NCI-H187 treated with DMSO at 0.1 percent for 48 hours (cell line): ENCODE data around the gene TPRKB.
"Not testable (repeated sequence)": the region's sequence is repeated elsewhere in the genome, so short reads cannot be mapped to it uniquely, and the experiment has no call there.

Source experiments
- DNase-seq: peaks from one replicate; lab custom pipeline; 2025; lab: John Stamatoyannopoulos, UW

The TPRKB gene

GRCh38 chr2:73700131-73700611, 37.0 kb downstream of the TPRKB start:
- DNase-seq, result no peak

GRCh38 chr2:73699437-73699836, 37.7 kb downstream of the TPRKB start:
- no peak for DNase-seq

- no peak for DNase-seq
Measured at GRCh38 chr2:73698101-73698500, 39.0 kb downstream of the TPRKB start.

GRCh38 chr2:73697606-73698005, 39.5 kb downstream of the TPRKB start:
- no peak for DNase-seq

GRCh38 chr2:73696985-73697384, 40.2 kb downstream of the TPRKB start:
- not testable (repeated sequence) for DNase-seq

GRCh38 chr2:73696521-73696920, 40.6 kb downstream of the TPRKB start:
- DNase-seq, result not testable (repeated sequence)

- not testable (repeated sequence) for DNase-seq
Measured at GRCh38 chr2:73690372-73691088, 46.6 kb downstream of the TPRKB start.

GRCh38 chr2:73688494-73688893, 48.7 kb downstream of the TPRKB start:
- DNase-seq, result not testable (repeated sequence)

GRCh38 chr2:73685764-73686438, 51.2 kb downstream of the TPRKB start:
- no peak for DNase-seq

- DNase-seq, result not testable (repeated sequence)
Measured at GRCh38 chr2:73684905-73685304, 52.2 kb downstream of the TPRKB start.

- DNase-seq, result not testable (repeated sequence)
Measured at GRCh38 chr2:73684325-73684724, 52.8 kb downstream of the TPRKB start.

- DNase-seq, result not testable (repeated sequence)
Measured at GRCh38 chr2:73679951-73680571, 57.1 kb downstream of the TPRKB start.
